Measurements from ENCODE around the gene SELENOM.
"Not testable (repeated sequence)": the region's sequence is repeated elsewhere in the genome, so short reads cannot be mapped to it uniquely, and the experiment has no call there.

SELENOM gene

DNA sequence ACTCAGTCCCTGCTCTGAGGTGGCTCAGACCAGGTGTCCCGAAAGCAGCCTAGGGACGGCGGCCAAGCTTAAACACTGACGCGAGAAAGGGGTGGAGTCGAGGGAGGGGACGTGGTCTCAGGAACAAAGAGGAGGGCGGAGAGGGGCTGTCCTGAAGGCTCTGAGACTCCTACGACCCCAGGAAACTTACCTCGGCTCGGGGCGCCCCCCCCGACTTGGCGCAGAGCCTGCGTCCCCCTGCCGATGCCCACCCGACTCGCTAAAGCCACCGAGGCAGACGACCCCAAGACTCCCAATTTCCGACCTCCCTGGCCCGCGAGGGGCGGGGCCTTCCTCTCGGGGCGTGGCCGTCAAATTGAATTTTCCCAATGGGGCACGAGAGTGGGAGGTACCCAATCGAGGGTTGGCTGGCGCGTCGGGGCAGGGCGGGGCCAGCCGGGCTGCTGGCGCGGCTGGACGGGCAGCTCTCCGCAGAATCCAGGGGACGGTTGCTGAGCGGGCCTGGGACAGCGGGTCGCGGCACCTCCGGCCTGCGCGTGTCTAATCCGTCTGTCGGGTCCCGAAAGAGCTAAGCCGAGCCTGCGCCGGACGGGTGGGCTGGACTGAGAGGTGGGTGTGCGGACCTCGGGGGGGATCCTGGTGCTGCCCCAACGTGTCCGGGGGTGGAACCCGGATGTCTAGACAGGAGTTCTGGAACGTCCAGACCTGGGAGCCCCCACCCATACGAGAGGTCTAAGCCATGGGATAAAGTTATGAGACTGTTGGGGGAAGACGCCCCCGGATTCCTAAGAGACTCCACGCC lies 26.3 kb downstream of the SELENOM start, which contains the start of gene SMTN:
Gene SMTN, plus strand, starts transcription at position 471 of the 802 bp plus-strand sequence. CDS start 1,941 bp downstream, outside the sequence.
- H3K27ac ChIP-seq: peak within 1 kb of the TSS; percentile 97

GRCh38 chr22:31080164-31080847 lies 27.1 kb downstream of the SELENOM start:
- Histone ChIP-seq H3K36me3 (no peaks in the 10 kb centered on the region), H3K9ac (peak overlapping the region; percentile 96), H3K27me3 (no peaks in the 10 kb centered on the region), H3K4me1 (peaks cover 42% of the 10 kb centered on the region), H3K4me2 (peak overlapping the region; percentile 100), H4K20me1 (peaks cover 15% of the 10 kb centered on the region), H3K9me3 (no peaks in the 10 kb centered on the region), H3K4me3 (peak overlapping the region; percentile 85), H3K27ac (peak overlapping the region; percentile 97)
- TF ChIP-seq Cebpa-rat (IDR thresholded peaks at IDR 0.05): no peak

More for the DNA sequence above, 26.3 kb downstream of the SELENOM start, which contains the start of gene SMTN:
- H4K20me1 ChIP-seq: peaks cover 15% of the 10 kb centered on the region
- no peaks in the 10 kb centered on the region for H3K27me3 ChIP-seq
- H3K9ac ChIP-seq: peak within 1 kb of the TSS; percentile 96
- no peaks in the 10 kb centered on the region for H3K9me3 ChIP-seq
- H3K4me2 ChIP-seq: peak within 1 kb of the TSS; percentile 100
- H3K4me1 ChIP-seq: peaks cover 49% of the 10 kb centered on the region
- peak within 1 kb of the TSS; percentile 85 for H3K4me3 ChIP-seq
- no peak for TF ChIP-seq Cebpa-rat (IDR thresholded peaks at IDR 0.05)
- H3K36me3 ChIP-seq: no peaks in the 10 kb centered on the region

DNA sequence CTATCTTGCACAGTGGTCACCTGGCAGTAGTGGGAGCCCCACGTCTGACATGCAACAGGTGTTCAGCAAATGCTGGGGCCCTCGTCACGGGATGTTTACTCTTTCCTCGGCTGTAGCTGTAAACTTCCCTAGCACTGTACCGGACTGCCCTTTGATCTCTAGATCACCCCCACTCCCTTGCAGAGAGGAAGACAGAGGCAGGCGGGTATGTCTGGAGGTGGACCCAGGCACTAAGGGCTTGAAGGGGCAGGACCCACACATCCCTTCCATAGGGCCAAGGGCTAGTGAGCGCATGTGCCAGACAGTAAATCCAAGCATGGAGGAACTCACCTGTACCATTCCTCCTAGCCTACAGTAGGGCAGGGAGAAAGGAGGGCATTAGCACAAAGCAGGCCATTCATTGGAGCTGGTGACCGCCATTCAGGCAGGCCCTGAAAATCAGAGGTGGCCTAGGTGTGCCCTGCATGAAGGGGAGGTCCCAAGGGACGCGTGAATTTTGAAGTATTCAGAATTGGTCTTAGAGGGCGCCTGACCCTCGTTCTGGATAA lies 28.2 kb downstream of the SELENOM start:
- Histone ChIP-seq H3K4me2 (no peak overlapping the region), H3K4me1 (peaks cover 39% of the 10 kb centered on the region), H3K27ac (no peak overlapping the region), H3K36me3 (no peaks in the 10 kb centered on the region), H4K20me1 (peaks cover 15% of the 10 kb centered on the region), H3K27me3 (no peaks in the 10 kb centered on the region), H3K9me3 (no peaks in the 10 kb centered on the region), H3K4me3 (no peak overlapping the region), H3K9ac (no peak overlapping the region)
- no peak for TF ChIP-seq Cebpa-rat (IDR thresholded peaks at IDR 0.05)

DNA sequence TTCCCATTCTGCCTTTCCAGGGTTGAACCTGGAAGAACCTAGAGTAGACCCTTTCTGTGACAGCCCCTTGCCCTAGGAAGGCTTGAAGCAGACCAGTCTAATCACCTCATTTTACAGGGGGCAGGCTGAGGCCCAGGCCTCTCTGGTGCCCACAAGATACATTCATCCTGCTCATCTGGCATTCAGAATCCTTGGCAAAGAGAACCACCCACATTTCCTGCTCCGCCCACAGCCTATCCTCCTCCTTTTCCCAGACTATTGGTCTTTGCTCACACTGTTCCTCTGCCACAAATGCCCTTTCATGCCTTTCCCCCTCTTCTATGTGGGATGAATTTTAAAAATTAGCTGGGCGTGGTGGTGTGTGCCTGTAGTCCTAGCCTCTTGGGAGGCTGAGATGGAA lies 29.0 kb downstream of the SELENOM start:
- H3K27me3 ChIP-seq, H3K9me3 ChIP-seq, H3K4me2 ChIP-seq, H3K27ac ChIP-seq, H3K36me3 ChIP-seq, H3K9ac ChIP-seq, H3K4me3 ChIP-seq: not testable (repeated sequence)
- Histone ChIP-seq H3K4me1 (peaks cover 32% of the 10 kb centered on the region), H4K20me1 (peaks cover 14% of the 10 kb centered on the region)

DNA sequence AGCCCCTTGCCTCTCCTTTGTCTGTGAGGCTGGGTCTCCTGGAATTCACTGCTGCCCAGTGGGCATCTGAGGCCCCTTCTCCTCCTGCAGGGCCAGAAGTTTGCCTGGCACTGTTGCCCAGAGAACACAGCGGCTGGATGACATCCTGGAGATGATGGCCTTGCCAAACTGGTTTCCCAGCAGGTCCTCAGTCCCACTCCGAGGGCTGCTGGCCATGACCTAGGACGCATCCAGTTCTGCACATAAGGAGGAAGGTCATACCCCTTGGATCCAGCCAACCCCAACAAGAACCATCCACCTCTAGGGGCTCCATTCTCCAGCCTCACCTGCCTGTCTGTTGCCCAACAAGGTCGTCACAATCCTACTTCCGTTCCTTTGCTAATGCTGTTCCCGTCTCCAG lies 29.7 kb downstream of the SELENOM start:
- no peak overlapping the region for H3K9ac ChIP-seq
- peaks cover 31% of the 10 kb centered on the region for H3K4me1 ChIP-seq
- H3K4me3 ChIP-seq: no peak overlapping the region

GRCh38 chr22:31075961-31076360 lies 31.4 kb downstream of the SELENOM start:
- H4K20me1 ChIP-seq: no peaks in the 10 kb centered on the region
- no peak overlapping the region for H3K4me2 ChIP-seq
- no peaks in the 10 kb centered on the region for H3K27me3 ChIP-seq
- H3K4me3 ChIP-seq: no peak overlapping the region
- peaks cover 18% of the 10 kb centered on the region for H3K4me1 ChIP-seq
- no peak overlapping the region for H3K27ac ChIP-seq
- TF ChIP-seq Cebpa-rat (IDR thresholded peaks at IDR 0.05): no peak
- no peak overlapping the region for H3K9ac ChIP-seq
- H3K36me3 ChIP-seq: no peaks in the 10 kb centered on the region
- no peaks in the 10 kb centered on the region for H3K9me3 ChIP-seq

More for the DNA sequence above, 29.7 kb downstream of the SELENOM start:
- no peaks in the 10 kb centered on the region for H3K27me3 ChIP-seq
- TF ChIP-seq Cebpa-rat (IDR thresholded peaks at IDR 0.05): no peak
- no peaks in the 10 kb centered on the region for H3K9me3 ChIP-seq
- peaks cover 9% of the 10 kb centered on the region; the same call in 1 of the 2 replicates for H4K20me1 ChIP-seq
- no peak overlapping the region for H3K27ac ChIP-seq
- no peaks in the 10 kb centered on the region for H3K36me3 ChIP-seq
- H3K4me2 ChIP-seq: no peak overlapping the region

GRCh38 chr22:31073545-31074145 lies 33.7 kb downstream of the SELENOM start:
- not testable (repeated sequence) for H3K27ac ChIP-seq, H3K27me3 ChIP-seq, H3K4me3 ChIP-seq, H3K36me3 ChIP-seq, H3K9ac ChIP-seq, H3K4me2 ChIP-seq, H4K20me1 ChIP-seq, H3K9me3 ChIP-seq
- peaks cover 21% of the 10 kb centered on the region for H3K4me1 ChIP-seq

DNA sequence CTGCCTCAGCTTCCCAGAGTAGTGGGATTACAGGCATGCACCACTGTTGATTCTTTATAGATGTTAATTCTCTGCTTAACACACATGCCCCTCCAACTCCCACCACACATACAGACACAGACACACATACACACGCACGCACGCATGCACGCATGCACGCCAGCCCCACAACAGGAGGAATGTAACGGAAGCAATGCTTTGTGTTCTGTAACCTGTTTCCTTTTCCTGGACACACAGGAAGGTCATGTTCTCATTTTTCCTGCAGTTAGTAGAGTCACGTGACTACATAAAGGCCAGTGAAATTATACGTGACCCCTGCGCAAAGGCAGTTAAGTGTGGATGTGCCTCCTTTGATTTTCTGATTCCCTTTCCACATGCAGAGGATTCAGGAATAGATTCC lies 34.2 kb downstream of the SELENOM start:
- not testable (repeated sequence) for H4K20me1 ChIP-seq, H3K36me3 ChIP-seq, H3K9ac ChIP-seq, H3K27ac ChIP-seq, H3K27me3 ChIP-seq, H3K9me3 ChIP-seq, H3K4me3 ChIP-seq
- Histone ChIP-seq H3K4me1 (peaks cover 22% of the 10 kb centered on the region), H3K4me2 (peak overlapping the region; percentile 40)

GRCh38 chr22:31069691-31070314 lies 37.6 kb downstream of the SELENOM start:
- H3K9ac ChIP-seq, H3K9me3 ChIP-seq, H3K36me3 ChIP-seq, H3K27me3 ChIP-seq, H3K27ac ChIP-seq, H3K4me3 ChIP-seq, H3K4me2 ChIP-seq, H4K20me1 ChIP-seq: not testable (repeated sequence)
- H3K4me1 ChIP-seq: peaks cover 22% of the 10 kb centered on the region
